ENCODE measurements around the gene SMG5. TPM values are rescaled to one million over a fixed set of nuclear protein-coding genes. Genes with fewer than 3 reads are reported as not detected.
"Not testable (repeated sequence)": the region's sequence is repeated elsewhere in the genome, so short reads cannot be mapped to it uniquely, and the experiment has no call there.

The SMG5 gene
- total RNA-seq, 1 donor: 43.3 TPM

DNA sequence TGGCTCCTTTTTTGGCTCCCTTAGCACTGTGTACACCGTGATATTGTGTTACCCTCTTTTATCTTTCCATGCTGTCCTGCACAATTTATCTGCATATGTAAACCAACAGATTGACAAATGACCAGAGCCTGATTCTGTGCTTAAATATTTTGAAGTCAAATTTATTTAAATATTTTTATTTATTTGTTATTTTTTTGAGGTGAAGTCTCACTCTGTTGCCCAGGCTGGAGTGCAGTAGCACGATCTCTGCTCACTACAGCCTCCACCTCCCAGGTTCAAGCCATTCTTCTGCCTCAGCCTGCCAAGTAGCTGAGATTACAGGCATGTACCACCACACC is 57.0 kb downstream of the SMG5 start:
- DNase-seq (ENCODE audit: low read depth): no peak

DNA sequence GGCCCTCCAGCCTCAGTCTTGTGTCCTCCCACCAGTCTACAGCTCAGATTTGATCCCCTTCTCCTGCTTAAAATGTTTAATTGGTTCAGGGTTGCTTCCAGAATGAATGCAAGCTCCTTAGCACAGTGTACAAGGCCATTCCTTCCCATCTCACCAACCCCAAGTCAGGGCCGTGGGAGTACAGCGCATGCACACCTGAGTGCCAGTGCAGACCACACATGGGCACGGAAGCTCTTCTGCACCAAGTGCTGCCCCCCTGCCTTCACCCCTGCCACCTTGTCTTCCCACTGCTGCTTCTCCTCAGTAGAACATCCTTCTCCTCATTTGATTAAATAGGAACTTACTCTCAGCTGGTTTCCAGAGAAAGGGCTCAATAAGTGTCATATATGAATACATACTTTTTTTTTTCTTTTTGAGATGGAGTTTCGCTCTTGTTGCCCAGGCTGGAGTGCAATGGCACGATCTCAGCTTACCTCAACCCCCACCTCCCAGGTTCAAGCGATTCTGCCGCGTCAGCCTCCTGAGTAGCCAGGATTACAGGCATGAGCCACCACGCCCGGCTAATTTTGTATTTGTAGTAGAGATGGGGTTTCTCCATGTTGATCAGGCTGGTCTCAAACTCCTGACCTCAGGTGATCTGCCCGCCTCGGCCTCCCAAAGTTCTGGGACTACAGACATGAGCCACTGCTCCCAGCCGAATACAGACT is 60.5 kb downstream of the SMG5 start:
- no peak overlapping the region for H3K4me3 ChIP-seq (ENCODE audit: low read depth, low read length)
- TF ChIP-seq, protein P1, sequence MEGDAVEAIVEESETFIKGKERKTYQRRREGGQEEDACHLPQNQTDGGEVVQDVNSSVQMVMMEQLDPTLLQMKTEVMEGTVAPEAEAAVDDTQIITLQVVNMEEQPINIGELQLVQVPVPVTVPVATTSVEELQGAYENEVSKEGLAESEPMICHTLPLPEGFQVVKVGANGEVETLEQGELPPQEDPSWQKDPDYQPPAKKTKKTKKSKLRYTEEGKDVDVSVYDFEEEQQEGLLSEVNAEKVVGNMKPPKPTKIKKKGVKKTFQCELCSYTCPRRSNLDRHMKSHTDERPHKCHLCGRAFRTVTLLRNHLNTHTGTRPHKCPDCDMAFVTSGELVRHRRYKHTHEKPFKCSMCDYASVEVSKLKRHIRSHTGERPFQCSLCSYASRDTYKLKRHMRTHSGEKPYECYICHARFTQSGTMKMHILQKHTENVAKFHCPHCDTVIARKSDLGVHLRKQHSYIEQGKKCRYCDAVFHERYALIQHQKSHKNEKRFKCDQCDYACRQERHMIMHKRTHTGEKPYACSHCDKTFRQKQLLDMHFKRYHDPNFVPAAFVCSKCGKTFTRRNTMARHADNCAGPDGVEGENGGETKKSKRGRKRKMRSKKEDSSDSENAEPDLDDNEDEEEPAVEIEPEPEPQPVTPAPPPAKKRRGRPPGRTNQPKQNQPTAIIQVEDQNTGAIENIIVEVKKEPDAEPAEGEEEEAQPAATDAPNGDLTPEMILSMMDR (IDR thresholded peaks at IDR 0.05; ENCODE audit: insufficient read depth, low read length): no peak
- no peak for DNase-seq (ENCODE audit: low read depth)

More for the DNA sequence above, 57.0 kb downstream of the SMG5 start:
- TF ChIP-seq, protein P1 (IDR thresholded peaks at IDR 0.05; ENCODE audit: insufficient read depth, low read length): no peak
- H3K4me3 ChIP-seq (ENCODE audit: low read depth, low read length): no peak overlapping the region

DNA sequence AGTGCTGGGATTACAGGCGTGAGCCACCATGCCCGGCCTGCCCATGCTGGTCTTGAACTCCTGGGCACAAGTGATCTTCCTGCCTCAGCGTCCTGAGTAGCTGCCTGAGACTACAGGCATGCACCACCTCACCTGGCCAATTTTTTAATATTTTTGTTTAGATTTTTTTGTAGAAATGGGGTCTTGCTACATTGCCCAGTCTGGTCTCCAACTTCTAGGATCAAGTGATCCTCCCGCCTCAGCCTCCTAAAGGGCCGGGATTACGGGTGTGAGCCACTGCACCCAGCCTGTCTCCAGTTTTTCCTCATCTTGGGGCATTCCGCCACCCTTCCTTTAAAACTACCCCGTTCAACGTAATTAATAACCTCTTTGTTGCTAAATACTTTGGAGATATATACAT is 62.4 kb downstream of the SMG5 start:
- TF ChIP-seq, protein P1 (IDR thresholded peaks at IDR 0.05; ENCODE audit: insufficient read depth, low read length): no peak
- no peak overlapping the region for H3K4me3 ChIP-seq (ENCODE audit: low read depth, low read length)
- no peak for DNase-seq (ENCODE audit: low read depth)

DNA sequence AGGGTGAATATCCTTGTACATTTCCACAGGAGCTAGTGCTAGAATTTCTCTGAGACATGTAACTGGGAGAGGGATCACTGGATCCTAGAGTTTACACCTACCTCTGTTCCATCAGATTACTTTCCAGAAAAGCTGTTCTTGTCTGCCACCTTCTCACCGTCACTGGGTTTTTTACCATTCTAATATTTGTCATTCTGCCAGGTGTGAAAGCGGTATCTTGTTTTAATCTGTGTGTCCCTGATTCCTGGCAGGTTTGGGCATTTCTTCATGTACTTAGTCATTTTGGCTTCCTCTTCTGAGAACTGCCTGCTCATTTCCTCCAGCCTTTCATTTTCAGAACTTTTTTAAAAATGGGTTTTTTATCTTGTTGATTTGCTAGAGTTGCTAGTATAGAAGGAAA is 64.8 kb downstream of the SMG5 start:
- TF ChIP-seq, protein P1 (IDR thresholded peaks at IDR 0.05; ENCODE audit: insufficient read depth, low read length): no peak
- no peak overlapping the region for H3K4me3 ChIP-seq (ENCODE audit: low read depth, low read length)
- DNase-seq (ENCODE audit: low read depth): peak; percentile 81

DNA sequence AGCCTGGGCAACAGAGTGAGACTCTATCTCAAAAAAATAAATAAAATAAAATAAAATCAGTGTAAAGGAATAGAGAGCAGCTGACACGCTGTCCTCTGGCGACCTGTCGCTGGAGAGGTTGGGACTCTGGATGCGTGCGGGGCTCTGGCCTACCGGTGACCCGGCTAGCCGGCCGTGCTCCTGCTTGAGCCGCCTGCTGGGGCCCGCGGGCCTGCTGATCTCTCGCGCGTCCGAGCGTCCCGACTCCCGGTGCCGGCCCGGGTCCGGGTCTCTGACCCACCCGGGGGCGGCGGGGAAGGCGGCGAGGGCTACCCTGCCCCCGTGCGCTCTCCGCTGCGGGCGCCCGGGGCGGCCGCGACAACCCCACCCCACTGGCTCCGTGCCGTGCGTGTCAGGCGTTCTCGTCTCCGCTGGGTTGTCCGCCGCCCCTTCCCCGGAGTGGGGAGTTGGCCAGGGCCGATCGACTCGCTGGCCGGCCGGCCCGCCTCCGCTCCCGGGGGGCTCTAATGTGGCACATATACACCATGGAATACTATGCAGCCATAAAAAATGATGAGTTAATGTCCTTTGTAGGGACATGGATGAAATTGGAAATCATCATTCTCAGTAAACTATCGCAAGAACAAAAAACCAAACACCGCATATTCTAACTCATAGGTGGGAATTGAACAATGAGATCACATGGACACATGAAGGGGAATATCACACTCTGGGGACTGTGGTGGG is 66.1 kb downstream of the SMG5 start:
- H3K4me3 ChIP-seq (ENCODE audit: low read depth, low read length): not testable (repeated sequence)

DNA sequence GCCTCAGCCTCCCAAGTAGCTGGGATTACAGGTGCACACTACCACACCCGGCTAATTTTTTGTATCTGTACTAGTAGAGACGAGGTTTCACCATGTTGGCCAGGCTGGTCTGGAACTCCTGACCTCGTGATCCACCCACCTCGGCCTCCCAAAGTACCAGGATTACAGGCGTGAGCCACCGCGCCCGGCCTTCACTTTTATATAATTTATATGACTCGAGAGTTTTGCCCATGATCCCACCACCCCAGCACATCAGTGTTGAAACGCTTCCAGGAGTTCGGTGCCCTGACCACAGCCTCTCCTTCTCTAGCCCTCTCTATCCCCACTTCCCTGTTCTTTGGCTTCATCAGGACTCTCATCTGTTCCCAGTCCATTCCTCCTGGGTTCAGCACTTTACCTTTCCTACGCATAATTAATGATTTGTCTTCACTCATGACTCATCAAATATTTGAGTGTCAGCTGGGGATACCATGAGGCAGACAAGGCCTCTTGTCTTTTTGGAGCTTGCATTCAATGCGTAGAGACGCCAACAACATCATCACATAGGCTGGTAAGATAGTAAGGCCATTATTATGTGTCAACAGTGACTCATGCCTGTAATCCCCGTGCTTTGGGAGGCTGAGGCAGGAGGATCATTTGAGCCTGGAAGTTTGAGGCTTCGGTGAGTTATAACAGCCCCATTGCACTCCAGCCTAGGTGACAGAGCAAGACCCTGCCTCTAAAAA is 68.4 kb downstream of the SMG5 start:
- H3K4me3 ChIP-seq (ENCODE audit: low read depth, low read length): peak overlapping the region; percentile 97
- TF ChIP-seq, protein P1 (IDR thresholded peaks at IDR 0.05; ENCODE audit: insufficient read depth, low read length): no peak
- peak; percentile 32 for DNase-seq (ENCODE audit: low read depth)

More for the DNA sequence above, 66.1 kb downstream of the SMG5 start:
- not testable (repeated sequence) for DNase-seq (ENCODE audit: low read depth)

DNA sequence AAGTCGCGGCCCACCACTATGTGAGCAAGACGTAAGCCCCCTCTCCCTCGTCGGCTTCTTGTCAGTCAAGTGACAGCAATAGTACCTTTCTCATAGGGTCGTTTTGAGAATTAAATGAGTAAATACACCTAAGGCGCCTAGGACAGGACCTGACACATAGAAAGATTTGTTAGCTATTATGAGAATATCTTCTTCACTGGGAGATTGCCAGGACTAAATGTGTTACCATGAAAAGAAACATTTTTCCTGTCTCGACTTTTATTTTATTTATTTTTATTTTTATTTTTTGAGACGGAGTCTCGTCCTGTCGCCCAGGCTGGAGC is 69.0 kb downstream of the SMG5 start:
- TF ChIP-seq, protein P1 (IDR thresholded peaks at IDR 0.05; ENCODE audit: insufficient read depth, low read length): no peak
- DNase-seq (ENCODE audit: low read depth): no peak
- peak overlapping the region; percentile 97 for H3K4me3 ChIP-seq (ENCODE audit: low read depth, low read length)

All from fibroblast of the aortic adventitia (primary cell).